K562 (cell line): ENCODE data around the gene IDNK. TPM values are rescaled to one million over a fixed set of nuclear protein-coding genes. Genes with fewer than 3 reads are reported as not detected.

ENCODE experiments used
- ATAC-seq: fragments of 200-7000 bp; cut with Tn5 transposase; 3 replicates; pipeline ENCODE4 v1.9.1; 2020; ENCODE audit warnings: moderate library complexity
- BruUV-seq: library from RNA; stranded (reverse); fragments of 400-500 nt; replicated peaks from 2 replicates; lab custom pipeline; 2021; lab: Mats Ljungman, UMichigan
- CTCF ChIA-PET: fragments of 300-600 bp; formaldehyde crosslinking; extraction: SDS; loops from one replicate; lab custom pipeline; 2021; ENCODE audit warnings: low intra/inter-chr PET ratio; lab: Yijun Ruan, JAX
- POLR2A ChIA-PET: fragments of 300-600, 350-650 bp; sonication (Branson Sonifier 250); formaldehyde crosslinking; extraction: SDS; loops from one replicate; lab custom pipeline; 2021; ENCODE audit warnings: antibody characterized with exemption, inconsistent platforms; lab: Yijun Ruan, JAX
- DNase-seq, 4 experiments: peaks; one replicate each; pipeline versions ENCODE4 v3.0.0 to v3.0.0-alpha.2; 2011 to 2018; ENCODE audit warnings: low spot score in 3 of 4, mixed read lengths in 3 of 4; ENCODE audit errors: extremely low read depth in 1 of 4
- FAIRE-seq: peaks from 2 replicates; lab custom pipeline; 2011; peaks lifted over from hg19 to GRCh38; lab: Jason Lieb, UNC
- H2AFZ ChIP-seq: 2 replicates; pipeline ENCODE4 v1.6.0; 2011; ENCODE audit warnings: low read depth, low read length, control low read depth, inconsistent platforms
- H3K27ac ChIP-seq: fragments of 200-600 bp; 3 replicates; pipeline ENCODE4 v1.8.0; 2011; ENCODE audit warnings: low read depth, mild to moderate bottlenecking, control low read depth, inconsistent platforms, low read length, moderate library complexity, mixed read lengths; ENCODE audit errors: extremely low read depth
- H3K27me3 ChIP-seq, 2 experiments: fragments of 300-600 bp in 1 of 2; 2 replicates in 1 of 2; 3 replicates in 1 of 2; pipeline versions ENCODE4 v1.6.0 to v1.8.0; 2011; ENCODE audit warnings: inconsistent platforms in 2 of 2, low read length in 2 of 2, mild to moderate bottlenecking in 1 of 2, mixed read lengths in 1 of 2, moderate library complexity in 1 of 2; ENCODE audit not compliant: control insufficient read depth in 2 of 2, insufficient read depth in 2 of 2
- H3K36me3 ChIP-seq: fragments of 300-600 bp; 3 replicates; pipeline ENCODE4 v1.8.0; 2011; ENCODE audit warnings: mild to moderate bottlenecking, low read length, inconsistent platforms; ENCODE audit not compliant: control insufficient read depth, insufficient read depth
- H3K4me1 ChIP-seq, 2 experiments: fragments of 200-600 bp in 1 of 2; replicated peaks in 1 of 2; 2 replicates in 1 of 2; 3 replicates in 1 of 2; pipeline versions ENCODE4 v1.5.1 to v1.8.0; 2011; ENCODE audit warnings: inconsistent platforms in 2 of 2, low read length in 2 of 2, mild to moderate bottlenecking in 1 of 2, mixed read lengths in 1 of 2, moderate library complexity in 1 of 2; ENCODE audit not compliant: control insufficient read depth in 2 of 2, insufficient read depth in 2 of 2
- H3K4me2 ChIP-seq: 2 replicates; pipeline ENCODE4 v1.6.1; 2011; ENCODE audit warnings: low read length, control low read depth, inconsistent platforms, mixed read lengths; ENCODE audit not compliant: insufficient read depth
- H3K4me3 ChIP-seq: fragments of 200-600 bp; sonication (generic), shearing (Covaris generic); 2 replicates; pipeline ENCODE4 v1.5.1; 2016; ENCODE audit warnings: control low read depth, inconsistent platforms
- H3K79me2 ChIP-seq: fragments of 200-600 bp; 3 replicates; pipeline ENCODE4 v1.8.0; 2011; ENCODE audit warnings: low read length, inconsistent platforms; ENCODE audit not compliant: control insufficient read depth, insufficient read depth
- H3K9ac ChIP-seq, 2 experiments: 2 replicates each; pipeline versions ENCODE4 v1.6.0 to v1.6.1; 2011; ENCODE audit warnings: low read depth in 2 of 2, low read length in 2 of 2, control low read depth in 1 of 2, inconsistent platforms in 1 of 2, mild to moderate bottlenecking in 1 of 2, mixed read lengths in 1 of 2; ENCODE audit not compliant: insufficient read depth in 1 of 2
- H3K9me1 ChIP-seq: one replicate; pipeline ENCODE4 v1.6.0; 2011; ENCODE audit warnings: inconsistent platforms, mild to moderate bottlenecking, low read length, moderate library complexity; ENCODE audit not compliant: control insufficient read depth, insufficient read depth
- H3K9me3 ChIP-seq: replicated peaks from 2 replicates; pipeline ENCODE4 v1.5.1; 2011; ENCODE audit warnings: low read depth, low read length, inconsistent platforms; ENCODE audit not compliant: control insufficient read depth, insufficient read depth
- H4K20me1 ChIP-seq: replicated peaks from 2 replicates; pipeline ENCODE4 v1.6.1; 2011; ENCODE audit warnings: low read length, inconsistent platforms, mixed read lengths; ENCODE audit not compliant: control insufficient read depth, insufficient read depth
- FIP1L1 ChIP-seq: fragments of 200-400 bp; formaldehyde crosslinking; IDR thresholded peaks from 2 replicates; pipeline ENCODE4 v1.6.1; 2018; ENCODE audit warnings: mild to moderate bottlenecking, low read depth, low read length; ENCODE audit not compliant: poor library complexity, severe bottlenecking
- WGBS: fragments of 100-300 bp; shearing (Covaris generic); methylation state at CpG from one replicate; pipeline ENCODE4 v1.1.6; 2016; ENCODE audit warnings: low coverage, mixed read lengths; ENCODE audit not compliant: insufficient coverage; ENCODE audit errors: missing lambda C conversion rate; 5-methylcytosine and 5-hydroxymethylcytosine counted together
- in situ Hi-C: fragments of 300-500 bp; cut with MboI; formaldehyde crosslinking; loops from 4 replicates; pipeline ENCODE4 v1.15.0; 2018; ENCODE audit warnings: inconsistent platforms, mixed read lengths
- intact Hi-C: fragments of 100-400 bp; cut with micrococcal nuclease; formaldehyde crosslinking; loops from 2 replicates; pipeline ENCODE4 v1.14.2; 2022
- polyA plus RNA-seq, 8 experiments: library from polyadenylated mRNA; depleted of rRNA in 4 of 8; stranded (reverse) in 5 of 8; unstranded in 3 of 8; fragments of >200 nt; fragmentation: Nextera tagmentation in 2 of 8; fragmentation: Illumina TruSeq in 1 of 8; extraction: Ambion mirVana in 2 of 8; extraction: Trizol in 1 of 8; gene quantifications; 2 replicates each; pipeline versions ENCODE4 v1.2.1 to v1.2.3, GENCODE V29; 2011 to 2014; ENCODE audit warnings: inconsistent platforms in 1 of 8, missing spikeins in 1 of 8
- total RNA-seq, 7 experiments: library from RNA; depleted of rRNA in 6 of 7; stranded (reverse); fragments of >200 nt in 6 of 7; fragmentation: Illumina TruSeq in 2 of 7; extraction: Trizol in 2 of 7; gene quantifications; 2 replicates each; pipeline versions ENCODE4 v1.2.1 to v1.2.3, GENCODE V29; 2011 to 2021; ENCODE audit warnings: low replicate concordance in 1 of 7
- TF ChIP-seq, protein P1 (sequence below), 3 experiments: fragments of 200-800 bp in 1 of 3; fragments of 250-450 bp in 1 of 3; fragments of 450-650 bp in 1 of 3; sonication (Bioruptor Pico) in 1 of 3; sonication (Bioruptor generic) in 1 of 3; formaldehyde crosslinking in 1 of 3; IDR thresholded peaks; 2 replicates each; pipeline versions ENCODE4 v1.6.1 to v1.8.0; 2016 to 2022; ENCODE audit warnings: mild to moderate bottlenecking in 2 of 3, missing genetic modification characterization in 2 of 3, missing compliant biosample characterization in 1 of 3, moderate library complexity in 1 of 3

Gene IDNK
- total and polyA plus RNA-seq, 9 of the 15 experiments (the other 6 are each of a cell fraction or from before 2014, with no cell fraction given), result 0.41 to 1.1 (median 0.55) TPM

- intact Hi-C loops, result no loop called here
- no peaks in the 10 kb centered on the region for H3K79me2 ChIP-seq
- no peaks in the 10 kb centered on the region for H3K9me1 ChIP-seq
- no peak for ATAC-seq
- FAIRE-seq, result no peak
- H2AFZ ChIP-seq, result no peak overlapping the region
- H3K9ac ChIP-seq, result no peak overlapping the region
- H3K4me2 ChIP-seq, result no peak overlapping the region
- H4K20me1 ChIP-seq, result no peaks in the 10 kb centered on the region
- H3K4me3 ChIP-seq, result no peak overlapping the region
- ChIA-PET POLR2A (no interaction called here), CTCF (no interaction called here)
- WGBS, result 88% methylated on average over 7 of the region's 8 CpGs
- peaks cover 0 to 4% of the 10 kb centered on the region in 2 experiments; a peak in 2 of 5 replicates for H3K4me1 ChIP-seq
- in situ Hi-C loops, result no loop called here
- no peak for DNase-seq
- no TSS peak for BruUV-seq
- no peak overlapping the region for H3K27ac ChIP-seq
- TF ChIP-seq, protein P1, sequence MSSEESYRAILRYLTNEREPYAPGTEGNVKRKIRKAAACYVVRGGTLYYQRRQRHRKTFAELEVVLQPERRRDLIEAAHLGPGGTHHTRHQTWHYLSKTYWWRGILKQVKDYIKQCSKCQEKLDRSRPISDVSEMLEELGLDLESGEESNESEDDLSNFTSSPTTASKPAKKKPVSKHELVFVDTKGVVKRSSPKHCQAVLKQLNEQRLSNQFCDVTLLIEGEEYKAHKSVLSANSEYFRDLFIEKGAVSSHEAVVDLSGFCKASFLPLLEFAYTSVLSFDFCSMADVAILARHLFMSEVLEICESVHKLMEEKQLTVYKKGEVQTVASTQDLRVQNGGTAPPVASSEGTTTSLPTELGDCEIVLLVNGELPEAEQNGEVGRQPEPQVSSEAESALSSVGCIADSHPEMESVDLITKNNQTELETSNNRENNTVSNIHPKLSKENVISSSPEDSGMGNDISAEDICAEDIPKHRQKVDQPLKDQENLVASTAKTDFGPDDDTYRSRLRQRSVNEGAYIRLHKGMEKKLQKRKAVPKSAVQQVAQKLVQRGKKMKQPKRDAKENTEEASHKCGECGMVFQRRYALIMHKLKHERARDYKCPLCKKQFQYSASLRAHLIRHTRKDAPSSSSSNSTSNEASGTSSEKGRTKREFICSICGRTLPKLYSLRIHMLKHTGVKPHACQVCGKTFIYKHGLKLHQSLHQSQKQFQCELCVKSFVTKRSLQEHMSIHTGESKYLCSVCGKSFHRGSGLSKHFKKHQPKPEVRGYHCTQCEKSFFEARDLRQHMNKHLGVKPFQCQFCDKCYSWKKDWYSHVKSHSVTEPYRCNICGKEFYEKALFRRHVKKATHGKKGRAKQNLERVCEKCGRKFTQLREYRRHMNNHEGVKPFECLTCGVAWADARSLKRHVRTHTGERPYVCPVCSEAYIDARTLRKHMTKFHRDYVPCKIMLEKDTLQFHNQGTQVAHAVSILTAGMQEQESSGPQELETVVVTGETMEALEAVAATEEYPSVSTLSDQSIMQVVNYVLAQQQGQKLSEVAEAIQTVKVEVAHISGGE (CRISPR knock-in tag; IDR thresholded peaks at IDR 0.05), result no peak
- TF ChIP-seq FIP1L1, result no peak
- TF ChIP-seq, all 486 proteins: peak for 0
- H3K9me3 ChIP-seq, result no peaks in the 10 kb centered on the region
- H3K27me3 ChIP-seq, result no peaks in the 10 kb centered on the region
- H3K36me3 ChIP-seq, result peaks cover 33% of the 10 kb centered on the region; the same call in 2 of the 3 replicates
Observed at GRCh38 chr9:83646500-83647239, 23.7 kb downstream of the IDNK start.
